ENCODE measurements around the gene CHKB.

- TF ChIP-seq ZNF274 (IDR thresholded peaks at IDR 0.05; ENCODE audit: low read depth, low read length) (no peak), YY1 (IDR thresholded peaks at IDR 0.05; ENCODE audit: insufficient read depth, insufficient read length) (no peak)
Measured at GRCh38 chr22:50587407-50587806, 4.8 kb upstream of the CHKB start.
